PFSK-1 (cell line): ENCODE data around the gene RABEP2.

ENCODE experiments used
- FOXP2 ChIP-seq: optimal IDR thresholded peaks from 2 replicates; pipeline ENCODE3; 2011; ENCODE audit warnings: borderline replicate concordance, control low read depth, inconsistent platforms; ENCODE audit not compliant: insufficient read depth; ENCODE audit errors: extremely low read length, extremely low read depth
- POLR2AphosphoS5 ChIP-seq: IDR thresholded peaks from 2 replicates; pipeline ENCODE4 v1.6.1; 2012; ENCODE audit warnings: low read depth, mild to moderate bottlenecking, control low read depth, low read length, moderate library complexity
- REST ChIP-seq, 2 experiments: IDR thresholded peaks; 2 replicates each; pipeline versions ENCODE4 v1.6.1 to v1.8.0; 2011 to 2012; ENCODE audit warnings: low read depth in 2 of 2, low read length in 2 of 2, control low read depth in 1 of 2, inconsistent platforms in 1 of 2, mild to moderate bottlenecking in 1 of 2, moderate library complexity in 1 of 2; ENCODE audit not compliant: insufficient read depth in 1 of 2
- SIN3A ChIP-seq: IDR thresholded peaks from 2 replicates; pipeline ENCODE4 v1.6.1; 2012; ENCODE audit warnings: mild to moderate bottlenecking, low read length, moderate library complexity, borderline replicate concordance; ENCODE audit not compliant: insufficient read depth
- TAF1 ChIP-seq: IDR thresholded peaks from 2 replicates; pipeline ENCODE4 v1.6.1; 2012; ENCODE audit warnings: low read length, control low read depth, borderline replicate concordance; ENCODE audit not compliant: insufficient read depth

Gene RABEP2

GRCh38 chr16:28904363-28904762, 20.7 kb downstream of the RABEP2 start:
- TF ChIP-seq FOXP2 (no peak), TAF1 (no peak), REST (IDR thresholded peaks at IDR 0.05; ENCODE audit: insufficient read depth in 1 of 2, low read depth in 2 of 2, low read length in 2 of 2) (no peak), SIN3A (no peak)

GRCh38 chr16:28903344-28904042, 21.5 kb downstream of the RABEP2 start:
- no peak for TF ChIP-seq FOXP2
- no peak for TF ChIP-seq REST (IDR thresholded peaks at IDR 0.05; ENCODE audit: insufficient read depth in 1 of 2, low read depth in 2 of 2, low read length in 2 of 2)
- TF ChIP-seq POLR2AphosphoS5 = no peak
- no peak for TF ChIP-seq SIN3A
- no peak for TF ChIP-seq TAF1

DNA sequence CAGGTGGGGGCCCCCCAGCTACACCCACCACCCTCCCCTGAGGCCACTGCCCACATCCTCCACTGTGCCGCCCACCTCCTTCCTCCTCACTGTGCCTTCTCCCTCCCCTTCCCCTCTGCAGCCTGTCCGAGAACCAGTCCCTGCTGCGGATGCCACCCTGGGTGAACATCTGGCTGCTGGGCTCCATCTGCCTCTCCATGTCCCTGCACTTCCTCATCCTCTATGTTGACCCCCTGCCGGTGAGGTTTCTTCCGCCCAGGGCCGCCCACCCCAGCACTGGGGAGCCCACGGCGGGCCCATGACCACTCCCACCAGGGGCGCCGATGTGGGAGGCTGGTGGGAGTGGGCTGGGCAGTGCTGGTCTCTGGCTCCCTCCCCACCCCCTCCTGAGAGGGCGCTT, 22.1 kb downstream of the RABEP2 start:
- TF ChIP-seq TAF1 (no peak), SIN3A (no peak), POLR2AphosphoS5 (no peak), REST (IDR thresholded peaks at IDR 0.05; ENCODE audit: insufficient read depth in 1 of 2, low read depth in 2 of 2, low read length in 2 of 2) (no peak), FOXP2 (no peak)

- TF ChIP-seq TAF1 (no peak), REST (IDR thresholded peaks at IDR 0.05; ENCODE audit: insufficient read depth in 1 of 2, low read depth in 2 of 2, low read length in 2 of 2) (no peak), POLR2AphosphoS5 (no peak), FOXP2 (no peak), SIN3A (no peak)
Observed at GRCh38 chr16:28901862-28902261, 23.2 kb downstream of the RABEP2 start.

DNA sequence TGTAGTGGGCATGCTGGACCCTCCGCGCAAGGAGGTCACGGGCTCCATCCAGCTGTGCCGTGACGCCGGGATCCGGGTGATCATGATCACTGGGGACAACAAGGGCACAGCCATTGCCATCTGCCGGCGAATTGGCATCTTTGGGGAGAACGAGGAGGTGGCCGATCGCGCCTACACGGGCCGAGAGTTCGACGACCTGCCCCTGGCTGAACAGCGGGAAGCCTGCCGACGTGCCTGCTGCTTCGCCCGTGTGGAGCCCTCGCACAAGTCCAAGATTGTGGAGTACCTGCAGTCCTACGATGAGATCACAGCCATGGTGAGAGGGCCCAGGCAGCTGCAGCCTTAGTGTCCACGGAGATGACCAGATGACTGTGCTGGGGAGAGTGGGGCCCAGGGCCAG, 24.4 kb downstream of the RABEP2 start:
- TF ChIP-seq TAF1 = no peak
- TF ChIP-seq SIN3A = no peak
- TF ChIP-seq FOXP2 = no peak
